Smooth muscle cell (in vitro differentiated cells): ENCODE data around the gene RYR2. TPM values are rescaled to one million over a fixed set of nuclear protein-coding genes. Genes with fewer than 3 reads are reported as not detected.
A peak's percentile ranks its signal among the peaks of the same experiment; 100 is the strongest.

Source experiments
- DNase-seq: peaks from one replicate; lab custom pipeline; 2025; ENCODE audit not compliant: unreplicated experiment; lab: John Stamatoyannopoulos, UW
- H2AFZ ChIP-seq: fragments of 200-600 bp; sonication (generic); 2 replicates; pipeline ENCODE4 v1.6.0; 2016; ENCODE audit warnings: antibody characterized with exemption, low read depth, mild to moderate bottlenecking
- H3F3A ChIP-seq: fragments of 200-600 bp; sonication (generic); 2 replicates; pipeline ENCODE4 v1.6.0; 2017; ENCODE audit warnings: antibody characterized with exemption, low read depth
- H3K27ac ChIP-seq: fragments of 200-600 bp; sonication (generic); 2 replicates; pipeline ENCODE4 v1.5.1; 2016; ENCODE audit warnings: low read depth, mild to moderate bottlenecking
- H3K27me3 ChIP-seq: fragments of 200-600 bp; sonication (generic); 2 replicates; pipeline ENCODE4 v1.6.1; 2016; ENCODE audit warnings: low read depth, mild to moderate bottlenecking
- H3K36me3 ChIP-seq: fragments of 200-600 bp; sonication (generic); 2 replicates; pipeline ENCODE4 v1.5.1; 2016; ENCODE audit warnings: low read depth
- H3K4me1 ChIP-seq: fragments of 200-600 bp; sonication (generic); 2 replicates; pipeline ENCODE4 v1.5.1; 2016; ENCODE audit warnings: low read depth
- H3K4me2 ChIP-seq: fragments of 200-600 bp; sonication (generic); 2 replicates; pipeline ENCODE4 v1.6.0; 2016; ENCODE audit warnings: mild to moderate bottlenecking
- H3K4me3 ChIP-seq: fragments of 200-600 bp; sonication (generic); 2 replicates; pipeline ENCODE4 v1.5.1; 2016; ENCODE audit warnings: mild to moderate bottlenecking
- H3K79me2 ChIP-seq: fragments of 200-600 bp; sonication (generic); 2 replicates; pipeline ENCODE4 v1.6.0; 2016; ENCODE audit warnings: low read depth, mild to moderate bottlenecking
- H3K9ac ChIP-seq: fragments of 200-600 bp; sonication (generic); 2 replicates; pipeline ENCODE4 v1.6.0; 2016; ENCODE audit warnings: low read depth
- H3K9me3 ChIP-seq: fragments of 200-600 bp; sonication (generic); replicated peaks from 2 replicates; pipeline ENCODE4 v1.5.1; 2016; ENCODE audit warnings: low read depth
- H4K20me1 ChIP-seq: fragments of 200-600 bp; sonication (generic); 2 replicates; pipeline ENCODE4 v1.6.0; 2016; ENCODE audit warnings: low read depth
- WGBS: methylation state at CpG from one replicate; pipeline ENCODE4 v1.1.7; 2016; ENCODE audit warnings: low lambda C conversion rate; 5-methylcytosine and 5-hydroxymethylcytosine counted together
- polyA plus RNA-seq: library from polyadenylated mRNA; unstranded; fragments of >200 nt; fragmentation: Nextera tagmentation; extraction: Ambion mirVana; gene quantifications from 2 replicates; pipeline ENCODE4 v1.2.1, GENCODE V29; 2016
- total RNA-seq: library from RNA; depleted of rRNA; stranded (reverse); fragments of >200 nt; gene quantifications from 2 replicates; pipeline ENCODE4 v1.2.3, GENCODE V29; 2014
- TF ChIP-seq, protein P1 (sequence below): fragments of 200-600 bp; sonication (generic); IDR thresholded peaks from 2 replicates; pipeline ENCODE4 v1.5.1; 2017; ENCODE audit warnings: borderline replicate concordance, mild to moderate bottlenecking, antibody characterized with exemption; ENCODE audit not compliant: insufficient read depth, poor library complexity, severe bottlenecking

RYR2 gene
- total and polyA plus RNA-seq, 2 experiments from 2014 or later, result 0.09 TPM; not detected in 1

DNA sequence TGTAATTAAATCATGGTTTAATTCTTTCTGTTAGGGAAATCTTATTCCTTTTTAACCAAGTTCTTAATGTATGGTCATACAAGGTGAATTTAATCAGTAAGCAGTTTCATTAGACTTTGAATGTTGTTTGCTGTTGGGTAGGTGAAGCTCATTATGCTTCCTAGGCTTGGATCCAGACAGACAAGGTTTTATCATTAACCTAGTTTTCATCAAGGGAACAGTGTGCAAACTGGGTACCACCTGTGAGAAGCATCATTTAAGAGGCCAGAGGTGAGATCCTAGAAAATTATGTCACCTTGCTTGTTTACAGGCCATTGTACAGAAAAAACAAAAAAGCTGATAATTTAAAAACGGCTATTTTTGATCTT lies 130.1 kb downstream of the RYR2 start:
- TF ChIP-seq, protein P1, sequence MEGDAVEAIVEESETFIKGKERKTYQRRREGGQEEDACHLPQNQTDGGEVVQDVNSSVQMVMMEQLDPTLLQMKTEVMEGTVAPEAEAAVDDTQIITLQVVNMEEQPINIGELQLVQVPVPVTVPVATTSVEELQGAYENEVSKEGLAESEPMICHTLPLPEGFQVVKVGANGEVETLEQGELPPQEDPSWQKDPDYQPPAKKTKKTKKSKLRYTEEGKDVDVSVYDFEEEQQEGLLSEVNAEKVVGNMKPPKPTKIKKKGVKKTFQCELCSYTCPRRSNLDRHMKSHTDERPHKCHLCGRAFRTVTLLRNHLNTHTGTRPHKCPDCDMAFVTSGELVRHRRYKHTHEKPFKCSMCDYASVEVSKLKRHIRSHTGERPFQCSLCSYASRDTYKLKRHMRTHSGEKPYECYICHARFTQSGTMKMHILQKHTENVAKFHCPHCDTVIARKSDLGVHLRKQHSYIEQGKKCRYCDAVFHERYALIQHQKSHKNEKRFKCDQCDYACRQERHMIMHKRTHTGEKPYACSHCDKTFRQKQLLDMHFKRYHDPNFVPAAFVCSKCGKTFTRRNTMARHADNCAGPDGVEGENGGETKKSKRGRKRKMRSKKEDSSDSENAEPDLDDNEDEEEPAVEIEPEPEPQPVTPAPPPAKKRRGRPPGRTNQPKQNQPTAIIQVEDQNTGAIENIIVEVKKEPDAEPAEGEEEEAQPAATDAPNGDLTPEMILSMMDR, result no peak
- Histone ChIP-seq H3K4me1 (no peaks in the 10 kb centered on the region), H3K9me3 (no peaks in the 10 kb centered on the region), H3K4me3 (no peak overlapping the region), H3K27me3 (no peaks in the 10 kb centered on the region), H3K79me2 (no peaks in the 10 kb centered on the region), H3F3A (no peaks in the 10 kb centered on the region), H3K4me2 (no peak overlapping the region), H2AFZ (no peak overlapping the region), H4K20me1 (no peaks in the 10 kb centered on the region), H3K27ac (no peak overlapping the region), H3K36me3 (no peaks in the 10 kb centered on the region), H3K9ac (no peak overlapping the region)
- WGBS, result 78% methylated on average over 1 of the region's 1 CpG
- DNase-seq, result no peak

DNA sequence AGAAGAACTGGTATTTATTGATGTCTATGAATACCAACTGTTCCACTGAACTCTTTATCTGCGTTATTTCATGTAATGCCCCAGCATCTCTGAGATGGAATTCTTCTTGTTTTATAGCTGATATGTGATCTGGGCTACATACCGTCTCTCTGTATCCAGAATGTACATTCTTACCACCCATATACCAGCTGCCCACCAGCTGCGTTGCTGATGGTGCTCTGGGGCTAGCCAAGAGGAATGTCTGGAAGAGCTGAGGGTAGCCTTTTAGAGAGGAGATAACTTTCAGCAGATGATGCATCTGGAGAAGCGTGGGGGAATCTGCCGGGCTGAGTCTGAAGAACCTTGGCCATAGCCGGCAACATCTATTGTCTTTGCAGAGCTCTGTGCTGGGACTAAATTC lies 137.5 kb downstream of the RYR2 start:
- H3K4me3 ChIP-seq, result no peak overlapping the region
- no peak overlapping the region for H3K9ac ChIP-seq
- no peak for DNase-seq
- no peaks in the 10 kb centered on the region for H3K79me2 ChIP-seq
- TF ChIP-seq, protein P1, result no peak
- no peak overlapping the region for H2AFZ ChIP-seq
- no peaks in the 10 kb centered on the region for H4K20me1 ChIP-seq
- peaks cover 4% of the 10 kb centered on the region for H3F3A ChIP-seq
- H3K4me1 ChIP-seq, result no peaks in the 10 kb centered on the region
- no peaks in the 10 kb centered on the region for H3K27me3 ChIP-seq
- H3K9me3 ChIP-seq, result no peaks in the 10 kb centered on the region
- no peaks in the 10 kb centered on the region for H3K36me3 ChIP-seq
- WGBS, result 77% methylated on average over 6 of the region's 6 CpGs
- no peak overlapping the region for H3K4me2 ChIP-seq
- no peak overlapping the region for H3K27ac ChIP-seq

DNA sequence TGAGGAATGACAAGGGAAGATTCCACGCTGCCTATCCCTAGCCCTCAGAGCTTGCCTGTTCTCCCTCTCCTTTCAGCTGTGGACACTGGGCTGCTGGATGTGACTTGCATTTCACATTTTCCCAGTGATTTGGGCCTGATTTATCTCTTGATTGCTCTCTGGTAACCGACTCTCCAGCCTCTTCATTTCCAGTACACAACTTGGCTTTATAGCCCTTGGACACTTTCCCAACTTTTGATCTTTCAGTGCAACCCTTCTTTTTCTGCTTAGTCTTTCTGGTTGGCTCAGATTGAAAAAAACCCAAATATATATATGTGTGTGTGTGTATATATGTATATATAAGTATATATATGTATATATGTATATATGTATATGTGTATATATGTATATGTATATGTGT lies 138.3 kb downstream of the RYR2 start:
- DNase-seq, result no peak
- Histone ChIP-seq H2AFZ (no peak overlapping the region), H3K27me3 (no peaks in the 10 kb centered on the region), H3F3A (peaks cover 4% of the 10 kb centered on the region), H3K36me3 (no peaks in the 10 kb centered on the region), H4K20me1 (no peaks in the 10 kb centered on the region), H3K9me3 (no peaks in the 10 kb centered on the region), H3K79me2 (no peaks in the 10 kb centered on the region), H3K9ac (no peak overlapping the region), H3K4me2 (no peak overlapping the region), H3K4me3 (no peak overlapping the region), H3K27ac (no peak overlapping the region), H3K4me1 (no peaks in the 10 kb centered on the region)
- 67% methylated on average over 2 of the region's 2 CpGs for WGBS
- TF ChIP-seq, protein P1, result no peak

DNA sequence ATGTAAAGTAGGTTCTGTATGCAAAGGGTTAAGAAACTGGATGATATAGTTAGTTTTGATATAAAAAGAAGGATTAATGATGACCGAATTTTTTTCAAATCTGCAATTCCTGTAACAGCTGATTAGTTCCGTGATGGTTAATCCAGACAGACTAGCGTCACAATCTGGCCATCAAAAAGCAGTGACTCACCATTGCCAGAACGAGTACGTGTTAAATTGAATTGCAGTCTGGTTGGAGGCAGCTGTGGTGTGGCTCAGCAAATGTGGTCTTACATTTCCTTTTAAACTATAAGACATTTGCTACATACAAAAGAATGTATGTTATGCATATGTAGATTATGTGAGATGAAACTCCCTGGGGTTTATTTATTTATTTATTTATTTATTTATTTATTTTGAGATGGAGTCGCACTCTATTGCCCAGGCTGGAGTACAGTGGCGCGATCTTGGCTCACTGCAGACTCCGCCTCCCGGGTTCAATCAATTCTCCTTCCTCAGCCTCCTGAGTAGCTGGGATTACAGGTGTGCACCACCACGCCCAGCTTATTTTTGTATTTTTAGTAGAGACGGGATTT lies 139.8 kb downstream of the RYR2 start:
- Histone ChIP-seq H3K27me3 (no peaks in the 10 kb centered on the region), H2AFZ (no peak overlapping the region), H4K20me1 (no peaks in the 10 kb centered on the region), H3F3A (peaks cover 11% of the 10 kb centered on the region), H3K27ac (peak overlapping the region; percentile 74), H3K79me2 (no peaks in the 10 kb centered on the region), H3K36me3 (no peaks in the 10 kb centered on the region), H3K4me3 (no peak overlapping the region), H3K9me3 (no peaks in the 10 kb centered on the region), H3K9ac (peak overlapping the region; percentile 57), H3K4me1 (no peaks in the 10 kb centered on the region), H3K4me2 (peak overlapping the region; percentile 33)
- DNase-seq, result no peak
- 58% methylated on average over 12 of the region's 12 CpGs for WGBS
- TF ChIP-seq, protein P1, result no peak
